GM23248 (cell line): ENCODE measurements around the gene PARVB. TPM values are rescaled to one million over a fixed set of nuclear protein-coding genes. Genes with fewer than 3 reads are reported as not detected.

Source experiments
- DNase-seq: peaks from one replicate; pipeline ENCODE4 v3.0.0-alpha.2; 2015
- H2AFZ ChIP-seq: fragments of 200-600 bp; sonication (generic); 2 replicates; pipeline ENCODE4 v1.6.1; 2016; ENCODE audit warnings: antibody characterized with exemption
- H3F3A ChIP-seq: fragments of 200-600 bp; sonication (generic); 2 replicates; pipeline ENCODE4 v1.6.1; 2016; ENCODE audit warnings: mild to moderate bottlenecking, antibody characterized with exemption, mixed run types; ENCODE audit not compliant: insufficient read depth
- H3K27ac ChIP-seq: fragments of 200-600 bp; sonication (generic); 2 replicates; pipeline ENCODE4 v1.5.1; 2016; ENCODE audit warnings: mild to moderate bottlenecking
- H3K27me3 ChIP-seq: fragments of 200-600 bp; sonication (generic); replicated peaks from 2 replicates; pipeline ENCODE4 v1.6.1; 2016; ENCODE audit warnings: mild to moderate bottlenecking; ENCODE audit not compliant: insufficient read depth
- H3K36me3 ChIP-seq: fragments of 200-600 bp; sonication (generic); 2 replicates; pipeline ENCODE4 v1.6.1; 2016; ENCODE audit warnings: low read depth, mild to moderate bottlenecking
- H3K4me1 ChIP-seq: fragments of 200-600 bp; sonication (generic); 2 replicates; pipeline ENCODE4 v1.6.1; 2016; ENCODE audit warnings: mild to moderate bottlenecking; ENCODE audit not compliant: insufficient read depth
- H3K4me2 ChIP-seq: fragments of 200-600 bp; sonication (generic); one replicate; pipeline ENCODE4 v1.6.1; 2016; ENCODE audit warnings: mild to moderate bottlenecking; ENCODE audit not compliant: unreplicated experiment
- H3K4me3 ChIP-seq: fragments of 200-600 bp; sonication (generic); 2 replicates; pipeline ENCODE4 v1.5.1; 2016; ENCODE audit warnings: mild to moderate bottlenecking
- H3K79me2 ChIP-seq: fragments of 200-600 bp; sonication (generic); 2 replicates; pipeline ENCODE4 v1.6.1; 2016; ENCODE audit warnings: mild to moderate bottlenecking; ENCODE audit not compliant: insufficient read depth
- H3K9ac ChIP-seq: fragments of 200-600 bp; sonication (generic); 2 replicates; pipeline ENCODE4 v1.6.1; 2016; ENCODE audit warnings: mild to moderate bottlenecking
- H3K9me2 ChIP-seq: fragments of 200-600 bp; sonication (generic); 2 replicates; pipeline ENCODE4 v1.6.1; 2016; ENCODE audit warnings: mixed run types, mild to moderate bottlenecking, moderate library complexity; ENCODE audit not compliant: insufficient read depth
- H3K9me3 ChIP-seq: fragments of 200-600 bp; sonication (generic); one replicate; pipeline ENCODE4 v1.6.1; 2017; ENCODE audit warnings: low read depth
- H4K20me1 ChIP-seq: fragments of 200-600 bp; sonication (generic); 2 replicates; pipeline ENCODE4 v1.6.0; 2016; ENCODE audit not compliant: insufficient read depth
- EZH2 ChIP-seq: fragments of 200-600 bp; sonication (generic); IDR thresholded peaks from 2 replicates; pipeline ENCODE4 v1.6.1; 2018; ENCODE audit warnings: antibody characterized with exemption, mild to moderate bottlenecking; ENCODE audit not compliant: insufficient read depth, poor library complexity, severe bottlenecking
- EZH2phosphoT487 ChIP-seq: fragments of 200-600 bp; sonication (generic); IDR thresholded peaks from 2 replicates; pipeline ENCODE4 v1.6.1; 2018; ENCODE audit warnings: antibody characterized with exemption, moderate library complexity, mild to moderate bottlenecking, low read depth; ENCODE audit not compliant: insufficient read depth
- WGBS, 2 experiments: methylation state at CpG; one replicate each; pipeline ENCODE4 v1.1.6; 2015 to 2017; ENCODE audit warnings: low lambda C conversion rate in 2 of 2, low coverage in 1 of 2; ENCODE audit errors: missing lambda C conversion rate in 2 of 2; 5-methylcytosine and 5-hydroxymethylcytosine counted together
- in situ Hi-C: fragments of 300-500 bp; cut with MboI; formaldehyde crosslinking; loops from 2 replicates; pipeline ENCODE4 v1.15.0; 2020
- polyA plus RNA-seq: library from polyadenylated mRNA; unstranded; fragments of >200 nt; fragmentation: Nextera tagmentation; extraction: Ambion mirVana; gene quantifications from 2 replicates; pipeline ENCODE4 v1.2.1, GENCODE V29; 2016
- total RNA-seq: library from RNA; depleted of rRNA; stranded (reverse); fragments of >200 nt; shearing (Covaris generic); gene quantifications from 2 replicates; pipeline ENCODE4 v1.2.3, GENCODE V29; 2014

The PARVB gene
- total and polyA plus RNA-seq, 2 experiments from 2014 or later: 52.6 to 141 TPM

- Histone ChIP-seq H4K20me1 (no peaks in the 10 kb centered on the region), H3K4me3 (no peak overlapping the region), H3K4me2 (no peak overlapping the region), H3F3A (no peaks in the 10 kb centered on the region), H3K27ac (no peak overlapping the region), H3K9me3 (no peaks in the 10 kb centered on the region), H3K9ac (no peak overlapping the region), H2AFZ (no peak overlapping the region), H3K36me3 (no peaks in the 10 kb centered on the region; the same call in 1 of the 2 replicates), H3K27me3 (no peaks in the 10 kb centered on the region), H3K4me1 (no peaks in the 10 kb centered on the region), H3K9me2 (no peaks in the 10 kb centered on the region), H3K79me2 (peaks cover 7% of the 10 kb centered on the region; the same call in 1 of the 2 replicates)
- TF ChIP-seq EZH2 (no peak), EZH2phosphoT487 (no peak)
- no peak for DNase-seq
- 63 to 70% methylated on average over 8 of the region's 8 CpGs for WGBS, 2 experiments
- in situ Hi-C loops: no loop called here
These were observed 96.2 kb downstream of the PARVB start for GRCh38 chr22:44120314-44120704.

- no peaks in the 10 kb centered on the region for H3K27me3 ChIP-seq
These were observed 101.3 kb downstream of the PARVB start for GRCh38 chr22:44125421-44125820.

GRCh38 chr22:44126807-44127206 lies 102.7 kb downstream of the PARVB start:
- peaks cover 13% of the 10 kb centered on the region; the same call in 1 of the 2 replicates for H3K79me2 ChIP-seq
- no peaks in the 10 kb centered on the region for H3K9me2 ChIP-seq
- 96 to 100% methylated on average over 2 of the region's 2 CpGs for WGBS, 2 experiments
- no peaks in the 10 kb centered on the region for H3K9me3 ChIP-seq
- H3K4me2 ChIP-seq: no peak overlapping the region
- 0 out of 2 replicates have a peak, but pooled peaks cover 7% of the 10 kb centered on the region for H3F3A ChIP-seq
- H2AFZ ChIP-seq: no peak overlapping the region
- H3K27me3 ChIP-seq: no peaks in the 10 kb centered on the region
- in situ Hi-C loops: no loop called here
- peaks cover 3% of the 10 kb centered on the region; the same call in 1 of the 2 replicates for H3K4me1 ChIP-seq
- H3K27ac ChIP-seq: no peak overlapping the region
- DNase-seq: no peak
- no peak overlapping the region for H3K9ac ChIP-seq
- H3K36me3 ChIP-seq: peaks cover 8% of the 10 kb centered on the region; the same call in 1 of the 2 replicates
- H3K4me3 ChIP-seq: no peak overlapping the region
- no peaks in the 10 kb centered on the region for H4K20me1 ChIP-seq
- no peak for TF ChIP-seq EZH2
- TF ChIP-seq EZH2phosphoT487: no peak

More at GRCh38 chr22:44125421-44125820, 101.3 kb downstream of the PARVB start:
- no peaks in the 10 kb centered on the region for H3K9me2 ChIP-seq
- no peak overlapping the region for H3K4me2 ChIP-seq
- H3K4me3 ChIP-seq: no peak overlapping the region
- 0 out of 2 replicates have a peak, but pooled peaks cover 7% of the 10 kb centered on the region for H3F3A ChIP-seq
- H3K36me3 ChIP-seq: peaks cover 8% of the 10 kb centered on the region; the same call in 1 of the 2 replicates
- no peaks in the 10 kb centered on the region for H4K20me1 ChIP-seq
- in situ Hi-C loops: no loop called here
- 96% methylated on average over 6 of the region's 6 CpGs for WGBS, 2 experiments
- peaks cover 13% of the 10 kb centered on the region; the same call in 1 of the 2 replicates for H3K79me2 ChIP-seq
- no peak overlapping the region for H3K27ac ChIP-seq
- peaks cover 3% of the 10 kb centered on the region; the same call in 1 of the 2 replicates for H3K4me1 ChIP-seq
- no peak for DNase-seq
- no peak overlapping the region for H2AFZ ChIP-seq
- TF ChIP-seq EZH2 (no peak), EZH2phosphoT487 (no peak)
- no peaks in the 10 kb centered on the region for H3K9me3 ChIP-seq
- no peak overlapping the region for H3K9ac ChIP-seq

GRCh38 chr22:44127356-44127755 lies 103.3 kb downstream of the PARVB start:
- in situ Hi-C loops: no loop called here
- Histone ChIP-seq H2AFZ (no peak overlapping the region), H3K36me3 (peaks cover 8% of the 10 kb centered on the region; the same call in 1 of the 2 replicates), H3K4me2 (no peak overlapping the region), H3K9ac (no peak overlapping the region), H4K20me1 (no peaks in the 10 kb centered on the region), H3K79me2 (peaks cover 13% of the 10 kb centered on the region; the same call in 1 of the 2 replicates), H3K4me3 (no peak overlapping the region), H3K27me3 (no peaks in the 10 kb centered on the region), H3K27ac (no peak overlapping the region), H3F3A (0 out of 2 replicates have a peak, but pooled peaks cover 7% of the 10 kb centered on the region), H3K9me2 (no peaks in the 10 kb centered on the region), H3K4me1 (peaks cover 3% of the 10 kb centered on the region; the same call in 1 of the 2 replicates), H3K9me3 (no peaks in the 10 kb centered on the region)
- TF ChIP-seq EZH2 (no peak), EZH2phosphoT487 (no peak)
- DNase-seq: peak; percentile 17
- WGBS, 2 experiments: 23 to 47% methylated on average over 1 of the region's 1 CpG
